ENCODE results near the gene VWA5B2. TPM values are rescaled to one million over a fixed set of nuclear protein-coding genes. Genes with fewer than 3 reads are reported as not detected.

Gene VWA5B2
- total RNA-seq, 2 donors from 2014 or later = 6.0 to 15.8 TPM

DNA sequence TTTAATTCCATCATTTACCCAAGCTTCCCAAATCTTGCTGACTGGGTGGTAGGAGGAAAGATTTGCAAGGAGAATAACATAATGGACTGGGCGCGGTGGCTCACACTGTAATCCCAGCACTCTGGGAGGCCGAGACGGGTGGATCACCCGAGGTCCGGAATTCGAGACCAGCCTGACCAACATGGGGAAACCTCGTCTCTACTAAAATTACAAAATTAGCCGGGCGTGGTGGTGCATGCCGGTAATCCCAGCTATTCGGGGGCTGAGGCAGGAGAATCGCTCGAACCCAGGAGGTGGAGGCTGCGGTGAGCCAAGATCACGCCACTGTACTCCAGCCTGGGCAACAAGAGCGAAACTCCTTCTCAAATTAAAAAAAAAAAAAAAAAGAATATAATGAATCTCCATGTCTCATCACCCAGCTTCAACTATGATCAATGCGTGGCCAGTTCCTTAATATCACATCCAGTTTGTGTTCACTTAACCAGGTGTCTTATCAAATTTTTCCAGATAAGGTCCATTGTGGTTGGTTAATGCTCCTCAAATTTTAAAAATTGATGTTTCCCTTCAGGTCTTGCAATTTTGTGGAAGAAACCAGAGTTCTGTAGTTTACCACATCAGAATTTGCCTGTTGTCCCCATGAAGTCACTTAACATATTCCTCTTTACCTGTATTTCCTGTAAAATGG lies 44.7 kb upstream of the VWA5B2 start:
- intact Hi-C loops (cut with DNase I) = no loop called here
- TF ChIP-seq, protein P1, sequence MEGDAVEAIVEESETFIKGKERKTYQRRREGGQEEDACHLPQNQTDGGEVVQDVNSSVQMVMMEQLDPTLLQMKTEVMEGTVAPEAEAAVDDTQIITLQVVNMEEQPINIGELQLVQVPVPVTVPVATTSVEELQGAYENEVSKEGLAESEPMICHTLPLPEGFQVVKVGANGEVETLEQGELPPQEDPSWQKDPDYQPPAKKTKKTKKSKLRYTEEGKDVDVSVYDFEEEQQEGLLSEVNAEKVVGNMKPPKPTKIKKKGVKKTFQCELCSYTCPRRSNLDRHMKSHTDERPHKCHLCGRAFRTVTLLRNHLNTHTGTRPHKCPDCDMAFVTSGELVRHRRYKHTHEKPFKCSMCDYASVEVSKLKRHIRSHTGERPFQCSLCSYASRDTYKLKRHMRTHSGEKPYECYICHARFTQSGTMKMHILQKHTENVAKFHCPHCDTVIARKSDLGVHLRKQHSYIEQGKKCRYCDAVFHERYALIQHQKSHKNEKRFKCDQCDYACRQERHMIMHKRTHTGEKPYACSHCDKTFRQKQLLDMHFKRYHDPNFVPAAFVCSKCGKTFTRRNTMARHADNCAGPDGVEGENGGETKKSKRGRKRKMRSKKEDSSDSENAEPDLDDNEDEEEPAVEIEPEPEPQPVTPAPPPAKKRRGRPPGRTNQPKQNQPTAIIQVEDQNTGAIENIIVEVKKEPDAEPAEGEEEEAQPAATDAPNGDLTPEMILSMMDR (IDR thresholded peaks at IDR 0.05) = no peak
- TF ChIP-seq POLR2A (IDR thresholded peaks at IDR 0.05) = no peak
- H3K36me3 ChIP-seq (replicated peaks in 1 of 2; ENCODE audit: insufficient read depth in 1 of 2, low read depth in 2 of 2) = peaks cover 16 to 47% of the 10 kb centered on the region in 2 donors
- peaks cover 21% of the 10 kb centered on the region for H3K4me1 ChIP-seq
- WGBS, 2 donors = 93 to 94% methylated on average over 18 of the region's 18 CpGs
- peak overlapping the region; percentile 69 to 84 (median 81) for H3K27ac ChIP-seq
- no peaks in the 10 kb centered on the region for H3K9me3 ChIP-seq
- ATAC-seq (no peak), DNase-seq (no peak)
- no peak overlapping the region for H3K4me3 ChIP-seq
- H3K27me3 ChIP-seq = no peaks in the 10 kb centered on the region

DNA sequence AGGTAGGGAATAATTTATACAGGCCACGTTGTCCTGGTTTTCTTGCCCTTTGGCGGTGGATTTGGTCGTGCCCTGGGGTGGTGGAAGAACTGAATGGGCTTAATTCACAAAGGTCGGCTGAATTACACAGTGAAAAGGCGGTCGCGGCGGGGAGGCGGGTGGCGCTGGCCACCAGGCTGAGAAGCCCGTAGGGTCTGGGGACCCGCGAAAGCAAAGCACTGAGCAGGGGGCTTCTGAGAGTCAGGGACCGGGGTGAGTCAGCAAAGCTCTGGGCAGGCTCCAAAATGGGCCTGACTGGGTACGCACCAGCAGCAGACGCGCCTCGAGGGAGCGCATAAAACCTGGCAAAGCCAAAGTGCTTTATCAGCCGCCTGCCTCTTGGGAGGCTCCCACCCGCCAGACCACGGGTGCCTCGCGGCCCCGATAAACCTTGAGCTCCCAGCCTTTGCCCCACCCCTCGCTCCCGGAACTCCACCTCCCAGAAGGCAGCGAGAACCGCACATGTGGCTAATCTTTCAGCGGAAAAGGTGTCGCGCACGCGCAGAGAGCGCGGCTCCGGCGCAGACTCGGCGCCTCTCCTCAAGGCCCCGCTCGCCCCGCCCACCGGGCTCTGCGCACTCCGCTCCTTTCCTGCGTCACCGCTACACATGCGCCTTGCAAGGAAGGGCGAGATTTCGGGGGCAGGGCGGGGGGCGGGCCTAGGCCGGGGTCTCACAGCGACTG lies 43.8 kb upstream of the VWA5B2 start:
- Histone ChIP-seq H3K36me3 (replicated peaks in 1 of 2; ENCODE audit: insufficient read depth in 1 of 2, low read depth in 2 of 2) (peaks cover 16 to 44% of the 10 kb centered on the region in 2 donors), H3K4me1 (peaks cover 21% of the 10 kb centered on the region)

DNA sequence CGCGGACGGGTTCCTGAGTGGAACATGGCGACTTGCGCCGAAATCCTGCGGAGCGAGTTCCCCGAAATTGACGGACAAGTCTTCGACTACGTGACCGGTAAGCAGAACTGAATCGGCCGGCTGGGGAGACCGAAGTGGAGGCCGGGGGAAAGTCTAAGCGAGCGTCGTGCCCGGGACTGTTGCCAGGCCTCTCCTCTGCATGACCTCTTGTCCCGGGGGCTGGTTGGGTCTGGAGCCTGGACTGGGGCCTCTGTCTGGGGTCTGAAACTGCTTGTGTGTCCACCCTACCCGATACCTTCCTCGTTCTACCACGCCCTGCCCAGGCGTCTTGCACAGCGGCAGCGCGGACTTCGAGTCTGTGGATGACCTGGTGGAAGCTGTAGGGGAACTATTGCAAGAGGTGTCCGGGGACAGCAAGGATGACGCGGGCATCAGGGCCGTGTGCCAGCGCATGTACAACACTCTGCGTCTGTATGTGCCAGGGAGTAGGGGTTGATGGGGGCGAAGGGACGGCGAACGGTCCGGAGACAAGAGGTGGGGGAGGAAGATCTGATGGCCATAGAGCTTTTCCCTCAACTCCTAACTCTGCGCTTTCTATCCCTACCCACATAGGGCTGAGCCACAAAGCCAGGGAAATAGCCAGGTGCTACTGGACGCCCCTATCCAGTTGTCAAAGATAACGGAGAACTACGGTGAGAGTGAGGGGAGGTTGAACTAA lies 43.0 kb upstream of the VWA5B2 start, which contains the start of gene ABCF3:
TSS of gene ABCF3 (plus strand) at position 16 of the 718 bp plus-strand sequence. CDS start at position 25, 9 bp downstream.
- DNase-seq (peak in 2 of 4 donors; percentile 55 to 58), ATAC-seq (peak; percentile 18)
- H3K36me3 ChIP-seq (replicated peaks in 1 of 2; ENCODE audit: insufficient read depth in 1 of 2, low read depth in 2 of 2) = peaks cover 16 to 44% of the 10 kb centered on the region in 2 donors
- H3K4me1 ChIP-seq = peaks cover 21% of the 10 kb centered on the region
- no peaks in the 10 kb centered on the region for H3K27me3 ChIP-seq
- H3K9me3 ChIP-seq = no peaks in the 10 kb centered on the region
- WGBS, 2 donors = 0 to 1% methylated on average over 42 to 45 of the region's 45 CpGs
- H3K4me3 ChIP-seq = peak within 1 kb of the TSS; percentile 31 to 91
- TF ChIP-seq, protein P1 (IDR thresholded peaks at IDR 0.05) = no peak
- TF ChIP-seq POLR2A (IDR thresholded peaks at IDR 0.05) = peak; percentile 39 to 89 (median 79)
- H3K27ac ChIP-seq = peak within 1 kb of the TSS; percentile 69 to 84 (median 81)
- intact Hi-C loops (cut with DNase I) = no loop called here

More for the DNA sequence above, 43.8 kb upstream of the VWA5B2 start:
- Histone ChIP-seq H3K4me3 (peak overlapping the region; percentile 31 to 91), H3K9me3 (no peaks in the 10 kb centered on the region), H3K27me3 (no peaks in the 10 kb centered on the region), H3K27ac (peak overlapping the region; percentile 69 to 84 (median 81))
- ATAC-seq = peak; percentile 98
- peak; percentile 99 to 100 (median 100) for DNase-seq
- TF ChIP-seq, protein P1 (IDR thresholded peaks at IDR 0.05) = no peak
- no peak for TF ChIP-seq POLR2A (IDR thresholded peaks at IDR 0.05)
- intact Hi-C loops (cut with DNase I) = no loop called here
- 2 to 12% methylated on average over 8 to 55 of the region's 55 CpGs for WGBS, 2 donors

DNA sequence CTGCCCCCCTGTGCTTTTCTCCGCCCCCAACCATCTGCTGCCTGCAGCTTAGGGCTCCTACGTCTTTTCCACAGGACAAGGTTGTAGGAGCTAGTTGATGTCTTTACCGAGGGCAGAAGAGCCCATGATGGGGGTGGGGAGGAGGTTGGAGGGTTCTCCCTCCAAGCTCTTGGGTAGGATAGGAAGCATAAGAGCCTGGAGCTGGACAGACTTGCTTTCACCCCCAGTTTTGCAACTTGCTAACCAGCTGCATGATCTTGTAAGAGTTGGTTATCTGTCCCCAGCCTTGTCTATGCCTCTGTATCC lies 42.5 kb upstream of the VWA5B2 start:
- intact Hi-C loops (cut with DNase I) = no loop called here
- no peaks in the 10 kb centered on the region for H3K27me3 ChIP-seq

More for the DNA sequence above, 42.5 kb upstream of the VWA5B2 start:
- no peaks in the 10 kb centered on the region for H3K9me3 ChIP-seq
- TF ChIP-seq, protein P1 (IDR thresholded peaks at IDR 0.05) = no peak
- no peak for TF ChIP-seq POLR2A (IDR thresholded peaks at IDR 0.05)
- H3K4me1 ChIP-seq = peaks cover 21% of the 10 kb centered on the region
- 0 to 7% methylated on average over 2 to 3 of the region's 3 CpGs for WGBS, 2 donors
- peaks cover 14 to 40% of the 10 kb centered on the region in 2 donors for H3K36me3 ChIP-seq (replicated peaks in 1 of 2; ENCODE audit: insufficient read depth in 1 of 2, low read depth in 2 of 2)
- ATAC-seq (no peak), DNase-seq (no peak)
- peak overlapping the region; percentile 61 to 84 (median 81) for H3K27ac ChIP-seq
- peak overlapping the region; percentile 31 to 91 for H3K4me3 ChIP-seq

All from body of pancreas (tissue), 4 donors.